ENCODE measurements around the gene LRRC28. TPM values are rescaled to one million over a fixed set of nuclear protein-coding genes. Genes with fewer than 3 reads are reported as not detected.

LRRC28 gene
- total and polyA plus RNA-seq, 9 of the 15 experiments (the other 6 are each of a cell fraction or from before 2014, with no cell fraction given), result 5.5 to 17.4 (median 7.9) TPM

DNA sequence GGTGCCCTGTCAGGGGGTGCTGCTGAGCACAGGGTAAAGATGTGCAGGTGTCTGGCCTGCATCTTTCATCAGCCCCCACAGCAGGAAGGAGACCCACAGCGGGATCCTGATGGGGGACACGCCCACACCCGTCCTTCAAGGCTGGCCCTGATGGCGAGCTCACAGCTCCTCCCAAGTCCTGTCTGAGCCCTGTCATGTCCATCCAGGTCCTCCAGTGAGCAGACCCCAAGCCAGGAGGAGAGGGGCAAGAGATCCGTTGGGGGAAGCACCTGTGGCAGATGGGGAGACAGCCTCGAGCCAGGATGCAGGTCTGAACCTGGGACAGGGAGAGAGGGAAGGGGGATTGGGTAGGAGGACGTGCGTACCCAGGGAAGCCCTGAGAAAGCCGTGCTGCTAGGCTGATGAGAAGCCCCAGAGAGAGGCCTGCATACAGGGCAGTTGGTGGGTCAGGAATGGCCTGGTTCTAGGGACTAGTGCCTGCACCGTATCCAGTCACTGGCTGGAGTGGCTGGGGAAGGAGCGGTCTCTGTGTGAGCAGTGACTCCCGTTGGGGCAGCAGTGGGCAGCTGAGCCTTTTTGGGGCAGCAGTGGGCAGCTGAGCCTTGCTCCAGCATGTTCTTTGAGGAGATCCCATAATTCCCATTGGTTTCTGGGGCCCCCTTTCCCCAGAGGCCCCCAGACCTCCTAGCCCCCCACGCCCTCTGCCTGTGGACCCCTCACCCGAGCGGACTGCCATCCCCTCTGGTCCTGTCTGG lies 181.2 kb downstream of the LRRC28 start (continued):
- TF ChIP-seq RBM14 (IDR thresholded peaks at IDR 0.05; ENCODE audit: borderline replicate concordance, insufficient read depth, low read depth, low read length), result no peak
- TF ChIP-seq, protein P1, sequence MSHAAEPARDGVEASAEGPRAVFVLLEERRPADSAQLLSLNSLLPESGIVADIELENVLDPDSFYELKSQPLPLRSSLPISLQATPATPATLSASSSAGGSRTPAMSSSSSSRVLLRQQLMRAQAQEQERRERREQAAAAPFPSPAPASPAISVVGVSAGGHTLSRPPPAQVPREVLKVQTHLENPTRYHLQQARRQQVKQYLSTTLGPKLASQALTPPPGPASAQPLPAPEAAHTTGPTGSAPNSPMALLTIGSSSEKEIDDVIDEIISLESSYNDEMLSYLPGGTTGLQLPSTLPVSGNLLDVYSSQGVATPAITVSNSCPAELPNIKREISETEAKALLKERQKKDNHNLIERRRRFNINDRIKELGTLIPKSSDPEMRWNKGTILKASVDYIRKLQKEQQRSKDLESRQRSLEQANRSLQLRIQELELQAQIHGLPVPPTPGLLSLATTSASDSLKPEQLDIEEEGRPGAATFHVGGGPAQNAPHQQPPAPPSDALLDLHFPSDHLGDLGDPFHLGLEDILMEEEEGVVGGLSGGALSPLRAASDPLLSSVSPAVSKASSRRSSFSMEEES (CRISPR knock-in tag; IDR thresholded peaks at IDR 0.05), result no peak
- TF ChIP-seq ZNF766 (CRISPR knock-in tag; conservative IDR thresholded peaks at IDR 0.05), result no peak
- TF ChIP-seq ZFPM2 (CRISPR knock-in tag; IDR thresholded peaks at IDR 0.05), result no peak
- TF ChIP-seq POLR2G (IDR thresholded peaks at IDR 0.05; ENCODE audit: low read depth, low read length), result no peak
- no peak for TF ChIP-seq ZNF444 (CRISPR knock-in tag; IDR thresholded peaks at IDR 0.05)
- TF ChIP-seq ZBTB17 (CRISPR knock-in tag; IDR thresholded peaks at IDR 0.05), result no peak

DNA sequence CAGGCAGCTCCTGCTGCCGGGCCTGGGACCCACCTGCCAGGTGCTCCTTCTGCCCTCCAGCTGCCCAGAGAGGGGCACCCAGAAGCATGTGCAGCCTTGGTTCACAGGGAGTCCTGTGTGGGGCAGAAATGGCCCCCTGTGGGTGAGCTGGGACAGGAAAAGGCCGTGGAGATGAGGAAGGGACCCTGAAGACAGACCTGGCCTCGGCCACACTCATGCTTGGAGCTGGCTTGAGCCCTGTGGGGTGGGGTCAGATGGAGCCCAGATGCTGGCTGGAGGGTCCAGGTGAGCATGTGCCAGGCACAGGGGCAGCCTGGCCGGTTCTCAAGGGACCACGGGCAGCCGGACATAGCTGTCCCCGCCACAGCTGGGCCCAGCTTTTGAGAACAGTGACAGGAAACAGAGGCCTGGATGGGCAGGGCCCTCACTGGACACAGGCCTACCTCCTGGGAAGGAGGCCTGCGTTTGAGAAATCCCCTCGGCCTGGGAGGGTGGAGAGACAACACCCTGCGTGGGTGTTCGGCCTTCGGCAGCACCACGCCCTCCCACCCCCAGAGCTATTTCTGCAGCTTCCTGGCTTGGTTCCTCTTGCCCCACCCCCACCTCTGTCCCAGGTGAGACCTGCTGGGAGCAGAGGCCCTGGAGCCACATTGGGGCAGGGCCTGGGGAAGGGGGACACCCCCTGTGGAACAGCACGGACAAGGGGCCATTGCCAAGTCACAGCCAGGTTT lies 181.9 kb downstream of the LRRC28 start:
- CTCF ChIA-PET (ENCODE audit: low intra/inter-chr PET ratio), result no interaction called here

More for the DNA sequence above, 181.9 kb downstream of the LRRC28 start:
- DNase-seq (ENCODE audit: extremely low read depth in 1 of 4, low spot score in 3 of 4) (peak; percentile 34 to 61 (median 47)), ATAC-seq (peak; percentile 44; the same call in 2 of the 3 replicates), FAIRE-seq (no peak)
- no peaks in the 10 kb centered on the region for H3K9me3 ChIP-seq (replicated peaks; ENCODE audit: control insufficient read depth, insufficient read depth, low read depth, low read length)
- in situ Hi-C loops (cut with MboI), result no loop called here
- no peaks in the 10 kb centered on the region for H3K9me1 ChIP-seq (ENCODE audit: control insufficient read depth, insufficient read depth, low read length)
- H2AFZ ChIP-seq (ENCODE audit: low read depth, low read length), result no peak overlapping the region
- no peak overlapping the region for H3K4me2 ChIP-seq (ENCODE audit: insufficient read depth, low read length)
- H4K20me1 ChIP-seq (replicated peaks; ENCODE audit: control insufficient read depth, insufficient read depth, low read length), result peaks cover 10% of the 10 kb centered on the region; the same call in 1 of the 2 replicates
- POLR2A ChIA-PET, result no interaction called here
- H3K4me1 ChIP-seq (replicated peaks in 1 of 2; ENCODE audit: control insufficient read depth in 2 of 2, insufficient read depth in 2 of 2, low read length in 2 of 2), result peaks cover 0 to 19% of the 10 kb centered on the region in 2 experiments; a peak in 3 of 5 replicates
- H3K79me2 ChIP-seq (ENCODE audit: control insufficient read depth, insufficient read depth, low read length), result no peaks in the 10 kb centered on the region
- BruUV-seq (replicated peaks), result no TSS peak
- intact Hi-C loops (cut with micrococcal nuclease), result no loop called here
- no peak overlapping the region; a peak in 1 of 4 replicates for H3K9ac ChIP-seq (ENCODE audit: insufficient read depth in 1 of 2, low read depth in 2 of 2, low read length in 2 of 2)
- no peaks in the 10 kb centered on the region for H3K36me3 ChIP-seq (ENCODE audit: control insufficient read depth, insufficient read depth, low read length)
- no peak overlapping the region for H3K4me3 ChIP-seq
- H3K27me3 ChIP-seq (ENCODE audit: control insufficient read depth in 2 of 2, insufficient read depth in 2 of 2, low read length in 2 of 2), result peaks cover 23 to 82% of the 10 kb centered on the region in 2 experiments
- H3K27ac ChIP-seq (ENCODE audit: extremely low read depth, low read depth, low read length), result no peak overlapping the region
- TF ChIP-seq EGR1 (conservative IDR thresholded peaks at IDR 0.05) (peak; percentile 78), ELF1 (tag; IDR thresholded peaks at IDR 0.05) (no peak), ZZZ3 (IDR thresholded peaks at IDR 0.05) (no peak)
- TF ChIP-seq, protein P2, sequence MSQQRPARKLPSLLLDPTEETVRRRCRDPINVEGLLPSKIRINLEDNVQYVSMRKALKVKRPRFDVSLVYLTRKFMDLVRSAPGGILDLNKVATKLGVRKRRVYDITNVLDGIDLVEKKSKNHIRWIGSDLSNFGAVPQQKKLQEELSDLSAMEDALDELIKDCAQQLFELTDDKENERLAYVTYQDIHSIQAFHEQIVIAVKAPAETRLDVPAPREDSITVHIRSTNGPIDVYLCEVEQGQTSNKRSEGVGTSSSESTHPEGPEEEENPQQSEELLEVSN (IDR thresholded peaks at IDR 0.05; ENCODE audit: borderline replicate concordance in 1 of 2, extremely low read depth in 1 of 2, insufficient read depth in 1 of 2, insufficient read length in 1 of 2, low read depth in 1 of 2, low read length in 1 of 2, poor library complexity in 1 of 2, severe bottlenecking in 1 of 2), result no peak
- 2% methylated on average over 13 of the region's 14 CpGs for WGBS (ENCODE audit: insufficient coverage, low coverage, missing lambda C conversion rate)

Measured in K562 (cell line).